ENCODE results near the gene KIF26B. TPM values are rescaled to one million over a fixed set of nuclear protein-coding genes. Genes with fewer than 3 reads are reported as not detected.
A peak's percentile ranks its signal among the peaks of the same experiment; 100 is the strongest.

KIF26B gene
- total RNA-seq, 1 donor from 2014 or later = 3.4 TPM

GRCh38 chr1:245566952-245567351 lies 412.2 kb downstream of the KIF26B start:
- no peak for ATAC-seq
- Histone ChIP-seq H3K27ac (no peak overlapping the region), H3K27me3 (no peaks in the 10 kb centered on the region), H3K36me3 (no peaks in the 10 kb centered on the region), H3K9me3 (no peaks in the 10 kb centered on the region), H3K4me1 (no peaks in the 10 kb centered on the region), H3K4me3 (no peak overlapping the region)
- DNase-seq = no peak
- intact Hi-C loops (cut with DNase I) = no loop called here
- no peak for TF ChIP-seq CTCF (IDR thresholded peaks at IDR 0.05)

- no peak overlapping the region for H3K4me3 ChIP-seq
- no peak for TF ChIP-seq CTCF (IDR thresholded peaks at IDR 0.05)
- H3K9me3 ChIP-seq = no peaks in the 10 kb centered on the region
- no peaks in the 10 kb centered on the region for H3K36me3 ChIP-seq
- peak; percentile 26 for DNase-seq
- no peaks in the 10 kb centered on the region for H3K4me1 ChIP-seq
- no peak overlapping the region for H3K27ac ChIP-seq
- intact Hi-C loops (cut with DNase I) = no loop called here
- no peak for ATAC-seq
- no peaks in the 10 kb centered on the region for H3K27me3 ChIP-seq
Observed at GRCh38 chr1:245571815-245572294, 417.1 kb downstream of the KIF26B start.

- TF ChIP-seq CTCF (IDR thresholded peaks at IDR 0.05) = no peak
- Histone ChIP-seq H3K4me3 (no peak overlapping the region), H3K9me3 (no peaks in the 10 kb centered on the region), H3K4me1 (no peaks in the 10 kb centered on the region), H3K27ac (no peak overlapping the region), H3K27me3 (no peaks in the 10 kb centered on the region), H3K36me3 (no peaks in the 10 kb centered on the region)
- ATAC-seq (no peak), DNase-seq (no peak)
- intact Hi-C loops (cut with DNase I) = no loop called here
Observed at GRCh38 chr1:245572709-245573108, 417.9 kb downstream of the KIF26B start.

- no peaks in the 10 kb centered on the region for H3K9me3 ChIP-seq
- H3K27ac ChIP-seq = no peak overlapping the region
- intact Hi-C loops (cut with DNase I) = no loop called here
- no peaks in the 10 kb centered on the region for H3K27me3 ChIP-seq
- no peaks in the 10 kb centered on the region for H3K4me1 ChIP-seq
- DNase-seq = no peak
- TF ChIP-seq CTCF (IDR thresholded peaks at IDR 0.05) = no peak
- ATAC-seq = no peak
- H3K36me3 ChIP-seq = no peaks in the 10 kb centered on the region
- H3K4me3 ChIP-seq = no peak overlapping the region
Observed at GRCh38 chr1:245575710-245576109, 420.9 kb downstream of the KIF26B start.

- no peak for ATAC-seq
- no peak for DNase-seq
- TF ChIP-seq CTCF (IDR thresholded peaks at IDR 0.05) = no peak
- Histone ChIP-seq H3K4me3 (no peak overlapping the region), H3K4me1 (no peaks in the 10 kb centered on the region), H3K27me3 (no peaks in the 10 kb centered on the region), H3K27ac (no peak overlapping the region), H3K9me3 (no peaks in the 10 kb centered on the region), H3K36me3 (no peaks in the 10 kb centered on the region)
- intact Hi-C loops (cut with DNase I) = no loop called here
Observed at GRCh38 chr1:245576323-245576722, 421.5 kb downstream of the KIF26B start.

All from upper lobe of right lung (tissue), 1 donor.